ENCODE results near the gene CBLN3. TPM values are rescaled to one million over a fixed set of nuclear protein-coding genes. Genes with fewer than 3 reads are reported as not detected.

The CBLN3 gene
- polyA plus RNA-seq, 2 of the 4 experiments (the other 2 are of a cell fraction) = 1.1 to 1.3 TPM

- ChIA-PET CTCF (interaction anchor here (1.2 to 16.5 kb wide), 6 partner anchors 12 to 175 kb away, joined by 3 to 254 read pairs (median 3); partner anchors contain the start of genes ADCY4, CBLN3, KHNYN and RIPK3), POLR2A (interaction anchor here (2.2 kb wide), 1 partner anchor 12 kb away, joined by 14 read pairs; the partner anchor contains the start of genes CBLN3 and KHNYN)
- no peaks in the 10 kb centered on the region for H3K4me1 ChIP-seq
- WGBS (ENCODE audit: missing lambda C conversion rate) = 65% methylated on average over 6 of the region's 6 CpGs
- no peak overlapping the region for H3K4me3 ChIP-seq
- no peaks in the 10 kb centered on the region for H3K9me3 ChIP-seq
- TF ChIP-seq TFCP2L1 (CRISPR knock-in tag; IDR thresholded peaks at IDR 0.05) = no peak
- no peak overlapping the region for H3K27ac ChIP-seq
- DNase-seq (ENCODE audit: low read depth in 1 of 2, low spot score in 1 of 2) = no peak
- H3K4me2 ChIP-seq = no peak overlapping the region
- no peak for ATAC-seq
- FAIRE-seq = no peak
These were observed 11.5 kb downstream of the CBLN3 start for GRCh38 chr14:24417832-24418491.

- H3K27ac ChIP-seq = no peak overlapping the region
- FAIRE-seq = no peak
- no peak overlapping the region for H3K4me3 ChIP-seq
- no peak for ATAC-seq
- H3K4me2 ChIP-seq = no peak overlapping the region
- ChIA-PET POLR2A (no interaction called here), CTCF (interaction anchor here (0.9 to 16.5 kb wide), 4 partner anchors 12 to 1297 kb away, joined by 3 to 254 read pairs (median 118); partner anchors contain the start of genes ADCY4, CBLN3, KHNYN and RIPK3)
- TF ChIP-seq ZSCAN20 (CRISPR knock-in tag; IDR thresholded peaks at IDR 0.05) (no peak), HOXB13 (CRISPR knock-in tag; IDR thresholded peaks at IDR 0.05; ENCODE audit: low read depth) (no peak), EP300 (IDR thresholded peaks at IDR 0.05) (no peak), RARB (CRISPR knock-in tag; IDR thresholded peaks at IDR 0.05) (no peak), ELK1 (IDR thresholded peaks at IDR 0.05; ENCODE audit: low read depth, low read length) (no peak)
- no peaks in the 10 kb centered on the region for H3K9me3 ChIP-seq
- no peak for DNase-seq (ENCODE audit: low read depth in 1 of 2, low spot score in 1 of 2)
- 86% methylated on average over 14 of the region's 16 CpGs for WGBS (ENCODE audit: missing lambda C conversion rate)
- H3K4me1 ChIP-seq = no peaks in the 10 kb centered on the region
These were observed 12.4 kb downstream of the CBLN3 start for GRCh38 chr14:24416932-24417619.

GRCh38 chr14:24416254-24416931, 13.1 kb downstream of the CBLN3 start:
- H3K9me3 ChIP-seq = no peaks in the 10 kb centered on the region
- ATAC-seq (no peak), DNase-seq (ENCODE audit: low read depth in 1 of 2, low spot score in 1 of 2) (no peak), FAIRE-seq (no peak)
- no peaks in the 10 kb centered on the region for H3K4me1 ChIP-seq
- ChIA-PET CTCF (interaction anchor here (0.9 to 16.5 kb wide), 3 partner anchors 13 to 1296 kb away, joined by 3 to 254 read pairs (median 234); partner anchors contain the start of genes ADCY4, CBLN3, KHNYN and RIPK3), POLR2A (no interaction called here)
- WGBS (ENCODE audit: missing lambda C conversion rate) = 64% methylated on average over 15 of the region's 19 CpGs
- no peak overlapping the region for H3K4me3 ChIP-seq
- TF ChIP-seq CBX8 (IDR thresholded peaks at IDR 0.05) = no peak
- TF ChIP-seq KDM5A (IDR thresholded peaks at IDR 0.05) = no peak
- TF ChIP-seq JUN (IDR thresholded peaks at IDR 0.05) = no peak
- TF ChIP-seq SREBF2 (IDR thresholded peaks at IDR 0.05) = no peak
- no peak for TF ChIP-seq SMC3 (IDR thresholded peaks at IDR 0.05)
- TF ChIP-seq EHMT2 (IDR thresholded peaks at IDR 0.05; ENCODE audit: low read depth) = no peak
- no peak overlapping the region for H3K27ac ChIP-seq
- H3K4me2 ChIP-seq = no peak overlapping the region

- no peak overlapping the region for H3K27ac ChIP-seq
- 82% methylated on average over 25 of the region's 25 CpGs for WGBS (ENCODE audit: missing lambda C conversion rate)
- DNase-seq (ENCODE audit: low read depth in 1 of 2, low spot score in 1 of 2) (no peak), ATAC-seq (no peak), FAIRE-seq (no peak)
- no peak for TF ChIP-seq POLR2AphosphoS2 (conservative IDR thresholded peaks at IDR 0.05; ENCODE audit: low read length)
- TF ChIP-seq JUN (IDR thresholded peaks at IDR 0.05) = no peak
- TF ChIP-seq HES2 (IDR thresholded peaks at IDR 0.05) = no peak
- no peak for TF ChIP-seq HMGXB4 (CRISPR knock-in tag; IDR thresholded peaks at IDR 0.05; ENCODE audit: borderline replicate concordance)
- TF ChIP-seq FOSL2 (IDR thresholded peaks at IDR 0.05) = no peak
- no peak for TF ChIP-seq FOSL2 (CRISPR knock-in tag; IDR thresholded peaks at IDR 0.05)
- TF ChIP-seq ZFP36 (IDR thresholded peaks at IDR 0.05; ENCODE audit: borderline replicate concordance, partially characterized antibody) = no peak
- H3K4me3 ChIP-seq = no peak overlapping the region
- H3K4me1 ChIP-seq = no peaks in the 10 kb centered on the region
- ChIA-PET POLR2A (no interaction called here), CTCF (interaction anchor here (1.1 to 16.5 kb wide), 5 partner anchors 14 to 84 kb away, joined by 3 to 254 read pairs (median 6); partner anchors contain the start of genes ADCY4, CBLN3, KHNYN and RIPK3)
- no peak overlapping the region for H3K4me2 ChIP-seq
- H3K9me3 ChIP-seq = no peaks in the 10 kb centered on the region
These were observed 13.8 kb downstream of the CBLN3 start for GRCh38 chr14:24415421-24416253.

Data from A549 (cell line).